ENCODE measurements around the gene CTCFL. TPM values are rescaled to one million over a fixed set of nuclear protein-coding genes. Genes with fewer than 3 reads are reported as not detected.

The CTCFL gene
- total and polyA plus RNA-seq, 2 donors (not counting 3 experiments of a cell fraction or from before 2014, with no cell fraction given) = not detected

DNA sequence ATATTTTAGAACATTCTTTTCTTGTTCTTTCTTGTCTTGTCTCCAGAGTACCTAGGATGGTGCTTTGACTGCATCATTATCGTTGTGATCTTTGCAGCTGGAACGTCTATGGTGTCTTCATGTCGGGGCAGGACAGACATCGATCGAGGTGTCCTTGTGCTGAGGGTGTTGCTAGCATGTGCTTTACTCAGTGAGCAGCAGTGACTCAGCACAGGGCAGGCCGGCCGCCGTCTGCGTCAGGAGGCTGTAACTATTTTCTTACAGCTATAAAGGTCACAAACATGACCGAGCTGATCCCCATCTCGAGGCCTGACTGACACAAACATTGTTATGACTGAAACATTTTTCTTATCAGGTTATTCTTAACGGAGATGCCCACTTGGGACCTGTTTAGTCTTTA is 14.9 kb upstream of the CTCFL start:
- Histone ChIP-seq H3K79me2 (ENCODE audit: control insufficient read depth, insufficient read depth, low read length) (no peaks in the 10 kb centered on the region), H2AFZ (ENCODE audit: low read depth, low read length) (no peak overlapping the region), H3K36me3 (ENCODE audit: control insufficient read depth in 2 of 2, extremely low read depth in 1 of 2, insufficient read depth in 2 of 2, low read length in 2 of 2) (no peaks in the 10 kb centered on the region), H3K9me3 (replicated peaks; ENCODE audit: control insufficient read depth, insufficient read depth, low read length) (no peaks in the 10 kb centered on the region), H3K9ac (replicated peaks; ENCODE audit: extremely low read depth, insufficient read depth, low read length) (no peak overlapping the region), H3K27ac (ENCODE audit: insufficient read depth, low read depth, low read length) (no peak overlapping the region), H3K27me3 (ENCODE audit: control insufficient read depth in 2 of 2, insufficient read depth in 2 of 2, low read length in 2 of 2) (peaks cover 2 to 3% of the 10 kb centered on the region in 2 experiments), H3K4me2 (ENCODE audit: insufficient read depth, low read length) (no peak overlapping the region), H4K20me1 (replicated peaks; ENCODE audit: control insufficient read depth, extremely low read depth, insufficient read depth, low read length) (no peaks in the 10 kb centered on the region), H3K4me1 (ENCODE audit: control insufficient read depth, extremely low read depth, insufficient read depth, low read length) (no peaks in the 10 kb centered on the region), H3K9me1 (replicated peaks; ENCODE audit: control insufficient read depth, extremely low read depth, insufficient read depth, low read length) (no peaks in the 10 kb centered on the region), H3K4me3 (replicated peaks in 1 of 3; ENCODE audit: insufficient read depth in 1 of 3, low read depth in 1 of 3, low read length in 3 of 3) (no peak overlapping the region)
- ChIA-PET CTCF (no interaction called here), POLR2A (no interaction called here)
- FAIRE-seq (no peak), DNase-seq (ENCODE audit: low read depth, low spot score) (no peak)
- no peak for TF ChIP-seq POLR2A (IDR thresholded peaks at IDR 0.05; ENCODE audit: low read depth, low read length)
- TF ChIP-seq, protein P1, sequence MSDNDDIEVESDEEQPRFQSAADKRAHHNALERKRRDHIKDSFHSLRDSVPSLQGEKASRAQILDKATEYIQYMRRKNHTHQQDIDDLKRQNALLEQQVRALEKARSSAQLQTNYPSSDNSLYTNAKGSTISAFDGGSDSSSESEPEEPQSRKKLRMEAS (IDR thresholded peaks at IDR 0.05; ENCODE audit: insufficient read depth, insufficient read length) = no peak
- TF ChIP-seq JUN (IDR thresholded peaks at IDR 0.05; ENCODE audit: borderline replicate concordance, insufficient read depth, insufficient read length, low read depth) = no peak
- TF ChIP-seq POLR2AphosphoS5 (IDR thresholded peaks at IDR 0.05; ENCODE audit: insufficient read depth, low read depth, low read length) = no peak
- TF ChIP-seq CTCF (IDR thresholded peaks at IDR 0.05; ENCODE audit: extremely low read depth in 1 of 2, insufficient read depth in 1 of 2, low read depth in 1 of 2, low read length in 2 of 2) = no peak
- TF ChIP-seq EZH2 (IDR thresholded peaks at IDR 0.05; ENCODE audit: borderline replicate concordance, low read depth, low read length, severe bottlenecking) = no peak
- TF ChIP-seq MYC (IDR thresholded peaks at IDR 0.05; ENCODE audit: low read depth, low read length) = no peak
- no peak for TF ChIP-seq FOS (IDR thresholded peaks at IDR 0.05; ENCODE audit: borderline replicate concordance, insufficient read depth, low read length)
- no peak for TF ChIP-seq GATA2 (IDR thresholded peaks at IDR 0.05; ENCODE audit: insufficient read depth, insufficient read length, low read depth, low read length)
- intact Hi-C loops (cut with micrococcal nuclease) = no loop called here
- no TSS peak for BruUV-seq (replicated peaks)
- dilution Hi-C loops (cut with MboI; ENCODE audit: extremely low pct_ligation_motif_present, low sequenced_read_pairs) = no loop called here

Measured in endothelial cell of umbilical vein (primary cell).